T-cell (primary cell): ENCODE results near the gene FOXD2. TPM values are rescaled to one million over a fixed set of nuclear protein-coding genes. Genes with fewer than 3 reads are reported as not detected.

ENCODE experiments used
- ATAC-seq, 4 experiments: fragments of 200-7000 bp in 3 of 4; fragments of 150-1000 bp in 1 of 4; cut with Tn5 transposase; replicated peaks in 1 of 4; 1 replicate in 3 of 4; 2 replicates in 1 of 4; pipeline ENCODE4 v1.10.0; 2021; ENCODE audit warnings: moderate library complexity in 3 of 4, mild to moderate bottlenecking in 2 of 4, moderate number of reproducible peaks in 1 of 4
- CTCF ChIA-PET, 2 donors: fragments of 300-600 bp; sonication (Branson Sonifier 250); formaldehyde crosslinking; loops; one replicate each; lab custom pipeline; 2022; ENCODE audit warnings: antibody characterized with exemption in 2 of 2; lab: Charles Lee
- POLR2A ChIA-PET, 2 donors: fragments of 300-600 bp; sonication (Branson Sonifier 250); formaldehyde crosslinking; loops; one replicate each; lab custom pipeline; 2022; ENCODE audit warnings: antibody characterized with exemption in 2 of 2; lab: Charles Lee
- DNase-seq, 35 experiments: peaks; one replicate each; pipeline versions ENCODE4 v3.0.0 to v3.0.0-alpha.2; 2013 to 2023
- H3K27ac ChIP-seq: one replicate; pipeline ENCODE4 v1.5.1; 2013; ENCODE audit warnings: low read length
- H3K27me3 ChIP-seq, 2 experiments: replicated peaks in 1 of 2; 1 replicate in 1 of 2; 2 replicates in 1 of 2; pipeline versions ENCODE4 v1.6.1 to v1.7.0; 2013; ENCODE audit warnings: low read length in 1 of 2, mixed read lengths in 1 of 2; ENCODE audit not compliant: control insufficient read depth in 2 of 2, insufficient read depth in 2 of 2; ENCODE audit errors: extremely low read depth in 1 of 2
- H3K36me3 ChIP-seq, 2 donors: 1 replicate in 1 of 2; 2 replicates in 1 of 2; pipeline versions ENCODE4 v1.6.1 to v1.7.0; 2013; ENCODE audit warnings: low read length in 1 of 2; ENCODE audit not compliant: control insufficient read depth in 2 of 2, insufficient read depth in 1 of 2; ENCODE audit errors: extremely low read depth in 1 of 2
- H3K4me1 ChIP-seq, 2 experiments: 1 replicate in 1 of 2; 2 replicates in 1 of 2; pipeline versions ENCODE4 v1.6.1 to v1.7.0; 2013; ENCODE audit warnings: low read length in 2 of 2, mixed read lengths in 1 of 2; ENCODE audit not compliant: insufficient read depth in 2 of 2, control insufficient read depth in 1 of 2; ENCODE audit errors: extremely low read depth in 1 of 2
- H3K4me3 ChIP-seq, 2 donors: 1 replicate in 1 of 2; 2 replicates in 1 of 2; pipeline versions ENCODE4 v1.5.1 to v1.7.0; 2013; ENCODE audit warnings: mild to moderate bottlenecking in 2 of 2, low read length in 1 of 2, moderate library complexity in 1 of 2; ENCODE audit not compliant: control insufficient read depth in 1 of 2; ENCODE audit errors: extremely low read depth in 1 of 2
- H3K9me3 ChIP-seq: 2 replicates; pipeline ENCODE4 v1.7.0; 2013
- H3K27ac Mint-ChIP-seq, 2 donors: one replicate each; pipeline ENCODE4 v1.8.0; 2020 to 2021; ENCODE audit warnings: mild to moderate bottlenecking in 2 of 2, mixed read lengths in 2 of 2
- H3K27me3 Mint-ChIP-seq, 2 donors: one replicate each; pipeline ENCODE4 v1.8.0; 2021 to 2022; ENCODE audit warnings: mixed read lengths in 2 of 2
- H3K36me3 Mint-ChIP-seq: one replicate; pipeline ENCODE4 v1.8.0; 2021; ENCODE audit warnings: mixed read lengths
- H3K4me1 Mint-ChIP-seq, 3 donors: one replicate each; pipeline ENCODE4 v1.8.0; 2020 to 2022; ENCODE audit warnings: mixed read lengths in 3 of 3, mild to moderate bottlenecking in 1 of 3
- H3K4me3 Mint-ChIP-seq, 3 donors: one replicate each; pipeline ENCODE4 v1.8.0; 2020 to 2022; ENCODE audit warnings: mild to moderate bottlenecking in 3 of 3, mixed read lengths in 3 of 3, moderate library complexity in 3 of 3
- H3K9me3 Mint-ChIP-seq, 3 donors: one replicate each; pipeline ENCODE4 v1.8.0; 2020 to 2022; ENCODE audit warnings: mixed read lengths in 3 of 3
- WGBS: methylation state at CpG from one replicate; pipeline ENCODE4 v1.1.5; 2013; ENCODE audit warnings: missing lambda C conversion rate; ENCODE audit not compliant: insufficient coverage; 5-methylcytosine and 5-hydroxymethylcytosine counted together
- total RNA-seq, 35 experiments: library from RNA in 6 of 35; stranded (reverse) in 6 of 35; fragments of 120-200 nt in 1 of 35; gene quantifications; one replicate each; pipeline versions ENCODE4 v1.2.1 to v1.2.4 and lab custom pipeline; 2013 to 2026

FOXD2 gene
- total RNA-seq, 5 donors from 2014 or later (not counting 1 experiment from before 2014, with no cell fraction given): 0.42 to 0.76 (median 0.56) TPM

- H3K27ac Mint-ChIP-seq: no peak overlapping the region
- no peak overlapping the region for H3K27ac ChIP-seq
- no peaks in the 10 kb centered on the region for H3K9me3 ChIP-seq
- no peaks in the 10 kb centered on the region for H3K36me3 ChIP-seq
- no peak overlapping the region for H3K4me3 ChIP-seq
- H3K27me3 ChIP-seq: peaks cover 21 to 43% of the 10 kb centered on the region in 2 experiments
- no peaks in the 10 kb centered on the region for H3K4me1 ChIP-seq
- ATAC-seq (no peak), DNase-seq (no peak)
- H3K4me1 Mint-ChIP-seq: no peaks in the 10 kb centered on the region
- H3K4me3 Mint-ChIP-seq: no peak overlapping the region
- POLR2A ChIA-PET: no interaction called here
- H3K9me3 Mint-ChIP-seq: peaks cover 0 to 4% (median 0%) of the 10 kb centered on the region in 3 donors
- CTCF ChIA-PET: interaction anchor here in 1 of 2 donors (1.0 kb wide), 1 partner anchor 25 kb away, joined by 3 read pairs; no protein-coding TSS in a partner anchor
- H3K36me3 Mint-ChIP-seq: no peaks in the 10 kb centered on the region
- H3K27me3 Mint-ChIP-seq: peaks cover 57 to 62% of the 10 kb centered on the region in 2 donors
Observed at GRCh38 chr1:47460456-47460855, 22.6 kb downstream of the FOXD2 start.

GRCh38 chr1:47465605-47466004, 27.8 kb downstream of the FOXD2 start:
- DNase-seq (no peak), ATAC-seq (no peak)
- H3K9me3 ChIP-seq: no peaks in the 10 kb centered on the region
- no peak overlapping the region for H3K27ac ChIP-seq
- no peaks in the 10 kb centered on the region for H3K36me3 ChIP-seq
- Mint-ChIP-seq H3K27me3 (peaks cover 37 to 50% of the 10 kb centered on the region in 2 donors), H3K4me1 (no peaks in the 10 kb centered on the region), H3K9me3 (no peaks in the 10 kb centered on the region), H3K27ac (no peak overlapping the region), H3K4me3 (no peak overlapping the region), H3K36me3 (no peaks in the 10 kb centered on the region)
- CTCF ChIA-PET: no interaction called here
- H3K4me1 ChIP-seq: no peaks in the 10 kb centered on the region
- POLR2A ChIA-PET: no interaction called here
- H3K27me3 ChIP-seq: peaks cover 7 to 43% of the 10 kb centered on the region in 2 experiments
- no peak overlapping the region for H3K4me3 ChIP-seq
- 60% methylated on average over 3 of the region's 3 CpGs for WGBS

GRCh38 chr1:47468709-47469389, 31.0 kb downstream of the FOXD2 start:
- H3K9me3 ChIP-seq: no peaks in the 10 kb centered on the region
- H3K4me3 Mint-ChIP-seq: no peak overlapping the region
- no peaks in the 10 kb centered on the region for H3K4me1 Mint-ChIP-seq
- H3K27me3 Mint-ChIP-seq: peaks cover 20 to 27% of the 10 kb centered on the region in 2 donors
- POLR2A ChIA-PET: no interaction called here
- no peak for DNase-seq
- H3K36me3 ChIP-seq: no peaks in the 10 kb centered on the region
- no peaks in the 10 kb centered on the region for H3K4me1 ChIP-seq
- H3K27me3 ChIP-seq: peaks cover 0 to 42% of the 10 kb centered on the region in 2 experiments
- H3K36me3 Mint-ChIP-seq: no peaks in the 10 kb centered on the region
- H3K27ac Mint-ChIP-seq: peak overlapping the region in 1 of 2 donors; percentile 2
- H3K27ac ChIP-seq: no peak overlapping the region
- no peaks in the 10 kb centered on the region for H3K9me3 Mint-ChIP-seq
- H3K4me3 ChIP-seq: no peak overlapping the region
- WGBS: 42% methylated on average over 3 of the region's 4 CpGs
- no peak for ATAC-seq
- CTCF ChIA-PET: no interaction called here

GRCh38 chr1:47469390-47469759, 31.5 kb downstream of the FOXD2 start:
- no CpG with 5 or more reads among the region's 2 CpGs for WGBS
- CTCF ChIA-PET: no interaction called here

GRCh38 chr1:47469910-47470309, 32.1 kb downstream of the FOXD2 start:
- CTCF ChIA-PET: no interaction called here

More at GRCh38 chr1:47469390-47469759, 31.5 kb downstream of the FOXD2 start:
- no peaks in the 10 kb centered on the region for H3K4me1 ChIP-seq
- peaks cover 20 to 31% of the 10 kb centered on the region in 2 donors for H3K27me3 Mint-ChIP-seq
- H3K4me3 Mint-ChIP-seq: no peak overlapping the region
- H3K27ac ChIP-seq: no peak overlapping the region
- H3K9me3 Mint-ChIP-seq: no peaks in the 10 kb centered on the region
- H3K27me3 ChIP-seq: peaks cover 0 to 39% of the 10 kb centered on the region in 2 experiments
- no peaks in the 10 kb centered on the region for H3K9me3 ChIP-seq
- H3K27ac Mint-ChIP-seq: no peak overlapping the region
- no peaks in the 10 kb centered on the region for H3K36me3 ChIP-seq
- ATAC-seq (no peak), DNase-seq (no peak)
- no peak overlapping the region for H3K4me3 ChIP-seq
- no peaks in the 10 kb centered on the region for H3K36me3 Mint-ChIP-seq
- POLR2A ChIA-PET: no interaction called here
- H3K4me1 Mint-ChIP-seq: no peaks in the 10 kb centered on the region

GRCh38 chr1:47471163-47471562, 33.3 kb downstream of the FOXD2 start:
- H3K4me1 Mint-ChIP-seq: no peaks in the 10 kb centered on the region
- Histone ChIP-seq H3K27me3 (peaks cover 0 to 41% of the 10 kb centered on the region in 2 experiments), H3K4me3 (no peak overlapping the region), H3K9me3 (no peaks in the 10 kb centered on the region), H3K36me3 (no peaks in the 10 kb centered on the region), H3K27ac (no peak overlapping the region), H3K4me1 (no peaks in the 10 kb centered on the region)
- H3K9me3 Mint-ChIP-seq: no peaks in the 10 kb centered on the region
- ATAC-seq: no peak
- H3K4me3 Mint-ChIP-seq: no peak overlapping the region
- H3K27ac Mint-ChIP-seq: no peak overlapping the region
- CTCF ChIA-PET: no interaction called here
- H3K27me3 Mint-ChIP-seq: peaks cover 27 to 32% of the 10 kb centered on the region in 2 donors
- WGBS: 79% methylated on average over 4 of the region's 5 CpGs
- no peak for DNase-seq
- POLR2A ChIA-PET: no interaction called here
- no peaks in the 10 kb centered on the region for H3K36me3 Mint-ChIP-seq

More at GRCh38 chr1:47469910-47470309, 32.1 kb downstream of the FOXD2 start:
- Histone ChIP-seq H3K9me3 (no peaks in the 10 kb centered on the region), H3K36me3 (no peaks in the 10 kb centered on the region), H3K27ac (no peak overlapping the region), H3K4me1 (no peaks in the 10 kb centered on the region), H3K4me3 (no peak overlapping the region), H3K27me3 (peaks cover 0 to 41% of the 10 kb centered on the region in 2 experiments)
- POLR2A ChIA-PET: no interaction called here
- Mint-ChIP-seq H3K4me3 (no peak overlapping the region), H3K4me1 (no peaks in the 10 kb centered on the region), H3K36me3 (no peaks in the 10 kb centered on the region), H3K9me3 (no peaks in the 10 kb centered on the region), H3K27me3 (peaks cover 21 to 32% of the 10 kb centered on the region in 2 donors), H3K27ac (no peak overlapping the region)
- ATAC-seq (no peak), DNase-seq (no peak)
- 39% methylated on average over 3 of the region's 7 CpGs for WGBS
